WTC11 (cell line): ENCODE measurements around the gene TRIM2. TPM values are rescaled to one million over a fixed set of nuclear protein-coding genes. Genes with fewer than 3 reads are reported as not detected.
"Not testable (repeated sequence)": the region's sequence is repeated elsewhere in the genome, so short reads cannot be mapped to it uniquely, and the experiment has no call there.

ENCODE experiments used
- ATAC-seq: fragments of 200-7000 bp; cut with Tn5 transposase; 2 replicates; pipeline ENCODE4 v1.10.0; 2021; ENCODE audit warnings: mild to moderate bottlenecking, moderate library complexity
- CTCF ChIA-PET: fragments of 300-600 bp; sonication (Branson Sonifier 250); formaldehyde crosslinking; loops from one replicate; lab custom pipeline; 2021; ENCODE audit warnings: antibody characterized with exemption; lab: Charles Lee
- POLR2A ChIA-PET: fragments of 350-600 bp; sonication (Branson Sonifier 250); formaldehyde crosslinking; loops from one replicate; lab custom pipeline; 2021; ENCODE audit warnings: antibody characterized with exemption; lab: Charles Lee
- DNase-seq: peaks from one replicate; pipeline ENCODE4 v3.0.0; 2021; ENCODE audit warnings: low spot score
- H3K27ac Mint-ChIP-seq: 2 replicates; pipeline ENCODE4 v1.8.0; 2021; ENCODE audit warnings: mixed read lengths
- H3K27me3 Mint-ChIP-seq: 2 replicates; pipeline ENCODE4 v1.8.0; 2021; ENCODE audit warnings: low read depth, mild to moderate bottlenecking, moderate library complexity, mixed read lengths
- H3K36me3 Mint-ChIP-seq: 2 replicates; pipeline ENCODE4 v1.8.0; 2021; ENCODE audit warnings: mixed read lengths
- H3K4me1 Mint-ChIP-seq: 2 replicates; pipeline ENCODE4 v1.8.0; 2022; ENCODE audit warnings: mixed read lengths
- H3K4me3 Mint-ChIP-seq: 2 replicates; pipeline ENCODE4 v1.8.0; 2021; ENCODE audit warnings: mild to moderate bottlenecking, moderate library complexity, mixed read lengths
- H3K9me3 Mint-ChIP-seq: 2 replicates; pipeline ENCODE4 v1.8.0; 2021; ENCODE audit warnings: mixed read lengths
- ESRRA ChIP-seq: sonication (generic); formaldehyde crosslinking; IDR thresholded peaks from 2 replicates; pipeline ENCODE4 v1.8.1; 2022; ENCODE audit warnings: mild to moderate bottlenecking, missing genetic modification reagents, borderline replicate concordance
- FOXK1 ChIP-seq: sonication (generic); formaldehyde crosslinking; IDR thresholded peaks from 2 replicates; pipeline ENCODE4 v1.8.0; 2022; ENCODE audit warnings: mild to moderate bottlenecking, moderate library complexity, missing genetic modification reagents
- GTF2I ChIP-seq: fragments of 250-450 bp; sonication (Bioruptor Pico); conservative IDR thresholded peaks from 2 replicates; pipeline ENCODE4 v1.4.0; 2021; ENCODE audit warnings: mild to moderate bottlenecking
- NFE2L1 ChIP-seq: sonication (generic); formaldehyde crosslinking; IDR thresholded peaks from 2 replicates; pipeline ENCODE4 v1.8.1; 2023; ENCODE audit warnings: missing genetic modification reagents
- SMAD4 ChIP-seq: sonication (generic); formaldehyde crosslinking; IDR thresholded peaks from 2 replicates; pipeline ENCODE4 v1.8.0; 2022; ENCODE audit warnings: mild to moderate bottlenecking, missing genetic modification reagents
- TP53 ChIP-seq: sonication (generic); formaldehyde crosslinking; IDR thresholded peaks from 2 replicates; pipeline ENCODE4 v1.8.1; 2023; ENCODE audit warnings: mild to moderate bottlenecking, missing genetic modification reagents
- ZNF263 ChIP-seq: sonication (generic); formaldehyde crosslinking; IDR thresholded peaks from 2 replicates; pipeline ENCODE4 v1.8.1; 2022; ENCODE audit warnings: low read depth, mild to moderate bottlenecking, moderate library complexity, missing genetic modification reagents
- ZNF671 ChIP-seq: fragments of 250-450 bp; sonication (Bioruptor Pico); IDR thresholded peaks from 2 replicates; pipeline ENCODE4 v1.8.0; 2021; ENCODE audit warnings: mild to moderate bottlenecking
- total RNA-seq: library from RNA; stranded (reverse); gene quantifications from 3 replicates; pipeline ENCODE4 v1.2.3, GENCODE V29; 2021
- TF ChIP-seq, protein P1 (sequence below): sonication (generic); formaldehyde crosslinking; IDR thresholded peaks from 2 replicates; pipeline ENCODE4 v1.8.0; 2022; ENCODE audit warnings: mild to moderate bottlenecking, missing genetic modification reagents
- TF ChIP-seq, protein P2 (sequence below): sonication (generic); formaldehyde crosslinking; IDR thresholded peaks from 2 replicates; pipeline ENCODE4 v1.8.0; 2022; ENCODE audit warnings: mild to moderate bottlenecking, missing genetic modification reagents
- TF ChIP-seq, protein P3 (sequence below): fragments of 250-450 bp; sonication (Bioruptor Pico); conservative IDR thresholded peaks from 2 replicates; pipeline ENCODE4 v1.9.0; 2021; ENCODE audit warnings: mild to moderate bottlenecking
- TF ChIP-seq, protein P4 (sequence below): sonication (generic); formaldehyde crosslinking; IDR thresholded peaks from 2 replicates; pipeline ENCODE4 v1.8.0; 2023; ENCODE audit warnings: mild to moderate bottlenecking, missing genetic modification reagents
- TF ChIP-seq, protein P5 (sequence below): sonication (generic); formaldehyde crosslinking; IDR thresholded peaks from 2 replicates; pipeline ENCODE4 v1.8.0; 2022; ENCODE audit warnings: missing genetic modification reagents

Gene TRIM2
- total RNA-seq, 1 experiment from 2014 or later = 54.5 TPM

DNA sequence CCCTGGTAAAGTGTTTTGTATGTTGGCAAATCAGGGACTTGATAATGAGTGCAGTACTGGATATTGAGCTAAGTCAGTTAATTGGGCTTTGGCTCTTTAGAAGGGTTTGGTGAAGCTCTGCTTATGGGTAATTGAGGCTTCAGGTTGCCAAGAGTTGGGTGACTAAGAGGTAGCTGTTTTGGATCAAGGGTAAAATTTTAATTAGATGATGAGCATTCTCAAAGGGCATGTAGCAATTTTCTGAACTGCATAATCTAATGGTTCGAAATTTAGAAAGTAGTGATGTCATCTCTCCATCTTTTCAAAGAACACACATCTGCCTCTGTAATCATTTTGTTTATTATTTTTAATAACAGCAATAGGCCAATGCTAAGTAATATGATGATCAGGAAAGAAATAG is 5.5 kb upstream of the TRIM2 start (continued):
- TF ChIP-seq, protein P1, sequence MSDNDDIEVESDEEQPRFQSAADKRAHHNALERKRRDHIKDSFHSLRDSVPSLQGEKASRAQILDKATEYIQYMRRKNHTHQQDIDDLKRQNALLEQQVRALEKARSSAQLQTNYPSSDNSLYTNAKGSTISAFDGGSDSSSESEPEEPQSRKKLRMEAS (CRISPR knock-in tag) = no peak
- TF ChIP-seq GTF2I (CRISPR knock-in tag) = no peak
- TF ChIP-seq, protein P2, sequence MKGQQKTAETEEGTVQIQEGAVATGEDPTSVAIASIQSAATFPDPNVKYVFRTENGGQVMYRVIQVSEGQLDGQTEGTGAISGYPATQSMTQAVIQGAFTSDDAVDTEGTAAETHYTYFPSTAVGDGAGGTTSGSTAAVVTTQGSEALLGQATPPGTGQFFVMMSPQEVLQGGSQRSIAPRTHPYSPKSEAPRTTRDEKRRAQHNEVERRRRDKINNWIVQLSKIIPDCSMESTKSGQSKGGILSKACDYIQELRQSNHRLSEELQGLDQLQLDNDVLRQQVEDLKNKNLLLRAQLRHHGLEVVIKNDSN (CRISPR knock-in tag) = no peak
- no peak for TF ChIP-seq SMAD4 (CRISPR knock-in tag)
- TF ChIP-seq, protein P3, sequence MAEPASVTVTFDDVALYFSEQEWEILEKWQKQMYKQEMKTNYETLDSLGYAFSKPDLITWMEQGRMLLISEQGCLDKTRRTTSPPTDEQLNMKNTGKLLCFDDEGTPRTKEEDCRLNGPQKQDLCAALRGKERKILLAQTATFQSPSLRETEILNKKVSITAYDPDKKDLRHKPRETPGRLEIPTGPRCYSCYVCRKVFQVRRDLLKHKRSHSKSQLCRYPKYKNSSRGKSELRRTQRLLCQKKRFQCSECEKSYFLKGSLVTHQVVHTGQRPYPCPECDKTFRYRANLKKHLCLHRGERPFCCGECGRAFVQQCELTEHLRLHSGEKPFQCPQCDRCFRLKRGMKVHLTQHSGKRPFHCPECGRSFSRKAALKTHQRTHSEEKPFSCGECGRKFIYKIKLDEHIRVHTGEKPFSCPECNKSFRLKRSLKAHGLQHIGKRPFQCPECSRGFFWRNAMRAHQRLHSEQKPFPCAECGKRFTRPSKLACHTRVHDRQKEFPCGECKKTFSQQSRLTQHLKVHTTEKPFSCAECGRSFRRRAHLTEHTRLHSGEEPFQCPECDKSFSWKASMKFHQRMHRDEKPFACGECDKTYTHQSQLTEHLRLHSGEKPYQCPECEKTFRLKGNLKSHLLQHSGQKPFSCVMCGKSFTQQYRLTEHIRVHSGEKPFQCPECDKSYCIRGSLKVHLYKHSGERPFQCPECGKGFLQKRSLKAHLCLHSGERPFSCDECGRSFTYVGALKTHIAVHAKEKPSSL (CRISPR knock-in tag) = no peak
- no peak for TF ChIP-seq NFE2L1 (CRISPR knock-in tag)
- TF ChIP-seq ZNF263 (CRISPR knock-in tag) = no peak
- no peak for TF ChIP-seq FOXK1 (CRISPR knock-in tag)
- no peak for TF ChIP-seq ZNF671 (CRISPR knock-in tag)
- TF ChIP-seq TP53 (CRISPR knock-in tag) = no peak
- TF ChIP-seq, protein P4, sequence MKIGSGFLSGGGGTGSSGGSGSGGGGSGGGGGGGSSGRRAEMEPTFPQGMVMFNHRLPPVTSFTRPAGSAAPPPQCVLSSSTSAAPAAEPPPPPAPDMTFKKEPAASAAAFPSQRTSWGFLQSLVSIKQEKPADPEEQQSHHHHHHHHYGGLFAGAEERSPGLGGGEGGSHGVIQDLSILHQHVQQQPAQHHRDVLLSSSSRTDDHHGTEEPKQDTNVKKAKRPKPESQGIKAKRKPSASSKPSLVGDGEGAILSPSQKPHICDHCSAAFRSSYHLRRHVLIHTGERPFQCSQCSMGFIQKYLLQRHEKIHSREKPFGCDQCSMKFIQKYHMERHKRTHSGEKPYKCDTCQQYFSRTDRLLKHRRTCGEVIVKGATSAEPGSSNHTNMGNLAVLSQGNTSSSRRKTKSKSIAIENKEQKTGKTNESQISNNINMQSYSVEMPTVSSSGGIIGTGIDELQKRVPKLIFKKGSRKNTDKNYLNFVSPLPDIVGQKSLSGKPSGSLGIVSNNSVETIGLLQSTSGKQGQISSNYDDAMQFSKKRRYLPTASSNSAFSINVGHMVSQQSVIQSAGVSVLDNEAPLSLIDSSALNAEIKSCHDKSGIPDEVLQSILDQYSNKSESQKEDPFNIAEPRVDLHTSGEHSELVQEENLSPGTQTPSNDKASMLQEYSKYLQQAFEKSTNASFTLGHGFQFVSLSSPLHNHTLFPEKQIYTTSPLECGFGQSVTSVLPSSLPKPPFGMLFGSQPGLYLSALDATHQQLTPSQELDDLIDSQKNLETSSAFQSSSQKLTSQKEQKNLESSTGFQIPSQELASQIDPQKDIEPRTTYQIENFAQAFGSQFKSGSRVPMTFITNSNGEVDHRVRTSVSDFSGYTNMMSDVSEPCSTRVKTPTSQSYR (CRISPR knock-in tag) = no peak

DNA sequence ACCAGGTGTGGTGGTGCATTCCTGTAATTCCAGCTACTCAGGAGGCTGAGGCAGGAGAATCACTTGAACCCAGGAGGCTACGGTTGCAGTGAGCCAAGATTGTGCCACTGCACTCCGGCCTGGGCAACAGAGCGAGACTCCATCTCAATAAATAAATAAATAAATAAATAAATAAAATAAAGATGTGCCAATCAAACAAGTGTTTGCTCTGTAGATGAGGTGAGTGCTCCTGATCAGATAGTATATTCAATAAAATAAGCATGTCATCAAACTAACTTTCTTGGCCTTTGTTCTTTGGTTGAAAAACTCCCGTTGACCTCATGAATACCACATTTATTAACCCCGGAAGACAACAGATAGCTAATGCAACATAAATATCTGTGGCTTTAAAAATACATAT is 497 bp upstream of the TRIM2 start:
- DNase-seq, H3K27me3 Mint-ChIP-seq, H3K9me3 Mint-ChIP-seq, ATAC-seq, H3K36me3 Mint-ChIP-seq: not testable (repeated sequence)
- H3K4me1 Mint-ChIP-seq = peaks cover 47% of the 10 kb centered on the region
- H3K4me3 Mint-ChIP-seq = peak overlapping the region; percentile 79
- peak overlapping the region; percentile 92 for H3K27ac Mint-ChIP-seq
- ChIA-PET POLR2A (interaction anchor here (1.1 to 1.4 kb wide), 2 partner anchors 19 to 61 kb away, joined by 4 to 6 read pairs; no protein-coding TSS in a partner anchor), CTCF (interaction anchor here (1.0 to 3.4 kb wide), 6 partner anchors 8 to 61 kb away, joined by 3 to 29 read pairs (median 6); no protein-coding TSS in a partner anchor)

DNA sequence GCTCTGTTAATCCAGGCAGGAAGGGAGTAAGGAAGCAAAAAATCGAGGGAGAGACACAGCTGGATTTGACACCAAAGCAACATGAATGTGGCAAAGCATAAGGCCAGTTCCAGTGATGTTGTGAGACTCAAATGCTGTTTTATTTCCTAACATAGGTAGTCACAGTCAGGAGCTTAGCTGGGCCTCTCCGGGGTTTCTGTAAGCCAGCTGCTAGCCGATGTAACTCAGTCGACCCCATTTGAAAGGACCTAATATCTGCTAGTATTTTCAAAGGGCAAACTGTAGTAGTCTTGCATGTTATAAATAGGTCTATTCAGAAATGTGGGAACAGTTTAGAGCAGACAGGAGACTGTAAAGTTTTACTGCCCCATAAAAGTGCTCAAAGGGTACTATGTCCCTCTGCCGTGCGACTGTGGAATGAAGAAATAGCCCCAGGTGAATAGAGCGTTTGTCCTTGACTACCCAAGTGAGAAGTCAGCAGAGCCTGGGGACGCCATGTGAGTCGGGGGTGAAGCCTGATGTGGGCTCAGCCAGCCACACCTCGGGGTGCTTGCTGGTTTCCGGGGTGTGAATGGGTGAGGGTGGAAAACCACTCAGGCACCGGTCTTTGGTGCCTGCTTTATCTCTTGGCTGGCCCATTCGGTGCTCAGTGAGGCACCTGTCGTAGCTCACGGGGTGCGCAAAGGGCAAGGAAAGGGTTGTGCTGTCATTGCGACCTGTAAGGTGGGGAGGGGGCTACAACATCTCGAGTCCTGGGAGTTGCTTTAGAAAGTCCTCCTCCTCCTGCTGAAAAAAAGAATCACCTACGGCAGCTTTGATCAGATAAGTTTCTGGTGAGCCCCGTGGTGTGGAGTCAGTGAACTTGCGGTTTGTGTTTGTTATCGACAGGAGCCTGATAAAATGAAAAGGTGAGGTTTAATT is 745 bp downstream of the TRIM2 start:
- ChIA-PET CTCF (interaction anchor here (0.6 to 3.4 kb wide), 14 partner anchors 10 to 282 kb away, joined by 3 to 29 read pairs (median 4); no protein-coding TSS in a partner anchor), POLR2A (interaction anchor here (0.6 to 1.4 kb wide), 6 partner anchors 17 to 112 kb away, joined by 3 to 7 read pairs (median 4); no protein-coding TSS in a partner anchor)
- ATAC-seq (peak; percentile 10), DNase-seq (no peak)
- Mint-ChIP-seq H3K36me3 (peaks cover 14% of the 10 kb centered on the region), H3K27me3 (no peaks in the 10 kb centered on the region), H3K27ac (peak overlapping the region; percentile 92), H3K4me3 (peak overlapping the region; percentile 79), H3K4me1 (peaks cover 58% of the 10 kb centered on the region), H3K9me3 (no peaks in the 10 kb centered on the region)
- TF ChIP-seq ESRRA (CRISPR knock-in tag) = no peak
- TF ChIP-seq, protein P5, sequence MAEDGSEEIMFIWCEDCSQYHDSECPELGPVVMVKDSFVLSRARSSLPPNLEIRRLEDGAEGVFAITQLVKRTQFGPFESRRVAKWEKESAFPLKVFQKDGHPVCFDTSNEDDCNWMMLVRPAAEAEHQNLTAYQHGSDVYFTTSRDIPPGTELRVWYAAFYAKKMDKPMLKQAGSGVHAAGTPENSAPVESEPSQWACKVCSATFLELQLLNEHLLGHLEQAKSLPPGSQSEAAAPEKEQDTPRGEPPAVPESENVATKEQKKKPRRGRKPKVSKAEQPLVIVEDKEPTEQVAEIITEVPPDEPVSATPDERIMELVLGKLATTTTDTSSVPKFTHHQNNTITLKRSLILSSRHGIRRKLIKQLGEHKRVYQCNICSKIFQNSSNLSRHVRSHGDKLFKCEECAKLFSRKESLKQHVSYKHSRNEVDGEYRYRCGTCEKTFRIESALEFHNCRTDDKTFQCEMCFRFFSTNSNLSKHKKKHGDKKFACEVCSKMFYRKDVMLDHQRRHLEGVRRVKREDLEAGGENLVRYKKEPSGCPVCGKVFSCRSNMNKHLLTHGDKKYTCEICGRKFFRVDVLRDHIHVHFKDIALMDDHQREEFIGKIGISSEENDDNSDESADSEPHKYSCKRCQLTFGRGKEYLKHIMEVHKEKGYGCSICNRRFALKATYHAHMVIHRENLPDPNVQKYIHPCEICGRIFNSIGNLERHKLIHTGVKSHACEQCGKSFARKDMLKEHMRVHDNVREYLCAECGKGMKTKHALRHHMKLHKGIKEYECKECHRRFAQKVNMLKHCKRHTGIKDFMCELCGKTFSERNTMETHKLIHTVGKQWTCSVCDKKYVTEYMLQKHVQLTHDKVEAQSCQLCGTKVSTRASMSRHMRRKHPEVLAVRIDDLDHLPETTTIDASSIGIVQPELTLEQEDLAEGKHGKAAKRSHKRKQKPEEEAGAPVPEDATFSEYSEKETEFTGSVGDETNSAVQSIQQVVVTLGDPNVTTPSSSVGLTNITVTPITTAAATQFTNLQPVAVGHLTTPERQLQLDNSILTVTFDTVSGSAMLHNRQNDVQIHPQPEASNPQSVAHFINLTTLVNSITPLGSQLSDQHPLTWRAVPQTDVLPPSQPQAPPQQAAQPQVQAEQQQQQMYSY (CRISPR knock-in tag) = peak; percentile 48
